Glutamatergic neuron (in vitro differentiated cells): Measurements from ENCODE around the gene SLC4A4. TPM values are rescaled to one million over a fixed set of nuclear protein-coding genes. Genes with fewer than 3 reads are reported as not detected.

ENCODE experiments used
- DNase-seq: peaks from one replicate; pipeline ENCODE4 v3.0.0; 2022
- H3K27ac Mint-ChIP-seq: one replicate; pipeline ENCODE4 v1.8.0; 2020; ENCODE audit warnings: mild to moderate bottlenecking, mixed read lengths, inconsistent platforms; ENCODE audit not compliant: unreplicated experiment
- H3K27me3 Mint-ChIP-seq: one replicate; pipeline ENCODE4 v1.8.0; 2020; ENCODE audit warnings: mild to moderate bottlenecking, moderate library complexity, mixed read lengths, inconsistent platforms; ENCODE audit not compliant: unreplicated experiment
- H3K36me3 Mint-ChIP-seq: one replicate; pipeline ENCODE4 v1.8.0; 2020; ENCODE audit warnings: mild to moderate bottlenecking, mixed read lengths, inconsistent platforms; ENCODE audit not compliant: unreplicated experiment
- H3K4me1 Mint-ChIP-seq: one replicate; pipeline ENCODE4 v1.8.0; 2020; ENCODE audit warnings: mild to moderate bottlenecking, low read depth, mixed read lengths, inconsistent platforms; ENCODE audit not compliant: unreplicated experiment
- H3K4me3 Mint-ChIP-seq: one replicate; pipeline ENCODE4 v1.8.0; 2020; ENCODE audit warnings: mild to moderate bottlenecking, mixed read lengths, inconsistent platforms; ENCODE audit not compliant: unreplicated experiment
- H3K9me3 Mint-ChIP-seq: one replicate; pipeline ENCODE4 v1.8.0; 2020; ENCODE audit warnings: mild to moderate bottlenecking, moderate library complexity, mixed read lengths, inconsistent platforms; ENCODE audit not compliant: unreplicated experiment
- CTCF ChIP-seq: fragments of 200-600 bp; sonication (generic); IDR thresholded peaks from one replicate; pipeline ENCODE4 v1.5.0; 2021; ENCODE audit not compliant: partially characterized antibody, unreplicated experiment
- total RNA-seq: library from RNA; stranded (reverse); fragmentation: NEBNext Ultra II Directional; extraction: Animal tissue kit (Norgen Biotek cat#: 25700); gene quantifications from one replicate; pipeline ENCODE4 v1.2.1, GENCODE V29; 2021; ENCODE audit not compliant: unreplicated experiment

The SLC4A4 gene
- total RNA-seq, 1 donor from 2014 or later = 0.86 TPM

GRCh38 chr4:71614621-71615020, 275.8 kb downstream of the SLC4A4 start:
- Mint-ChIP-seq H3K4me3 (no peak overlapping the region), H3K27me3 (no peaks in the 10 kb centered on the region), H3K4me1 (no peaks in the 10 kb centered on the region), H3K27ac (no peak overlapping the region), H3K9me3 (no peaks in the 10 kb centered on the region), H3K36me3 (no peaks in the 10 kb centered on the region)
- TF ChIP-seq CTCF = no peak
- no peak for DNase-seq

GRCh38 chr4:71616168-71616811, 277.5 kb downstream of the SLC4A4 start:
- DNase-seq = no peak
- no peak for TF ChIP-seq CTCF
- Mint-ChIP-seq H3K27me3 (no peaks in the 10 kb centered on the region), H3K4me3 (no peak overlapping the region), H3K4me1 (no peaks in the 10 kb centered on the region), H3K9me3 (no peaks in the 10 kb centered on the region), H3K36me3 (no peaks in the 10 kb centered on the region), H3K27ac (no peak overlapping the region)
